ENCODE measurements around the gene ACAP2.

ACAP2 gene

GRCh38 chr3:195227871-195228270 is 214.9 kb downstream of the ACAP2 start:
- no peak for DNase-seq (ENCODE audit: extremely low read depth, low read depth)
- TF ChIP-seq CTCF (IDR thresholded peaks at IDR 0.05; ENCODE audit: low read depth, low read length) = no peak

- DNase-seq (ENCODE audit: extremely low read depth, low read depth) = no peak
- TF ChIP-seq CTCF (IDR thresholded peaks at IDR 0.05; ENCODE audit: low read depth, low read length) = peak; percentile 31
Observed at GRCh38 chr3:195226900-195227447, 215.8 kb downstream of the ACAP2 start.

DNA sequence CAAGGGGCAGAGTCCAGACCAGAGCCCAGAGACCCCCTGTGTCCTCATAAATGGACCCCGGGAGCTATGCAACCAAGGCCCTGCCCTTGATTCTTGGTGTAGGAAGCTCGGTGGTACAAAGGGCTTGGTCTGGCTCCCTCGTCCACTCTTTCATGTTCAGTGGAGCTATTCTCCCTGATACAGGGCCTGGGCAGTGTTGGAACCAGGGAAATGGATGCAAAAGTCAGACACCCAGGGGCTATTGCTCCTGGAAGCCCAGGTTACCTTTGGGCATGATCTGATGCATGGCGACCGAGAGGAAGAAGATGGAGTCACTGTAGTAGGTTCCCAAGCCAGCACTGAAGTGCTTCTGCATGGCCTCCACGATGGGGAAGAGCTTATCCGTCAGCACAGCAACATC is 216.4 kb downstream of the ACAP2 start:
- TF ChIP-seq CTCF (IDR thresholded peaks at IDR 0.05; ENCODE audit: low read depth, low read length) = no peak
- DNase-seq (ENCODE audit: extremely low read depth, low read depth) = no peak

- DNase-seq (ENCODE audit: extremely low read depth, low read depth) = no peak
Observed at GRCh38 chr3:195224980-195225580, 217.7 kb downstream of the ACAP2 start.

More at GRCh38 chr3:195224980-195225580, 217.7 kb downstream of the ACAP2 start:
- no peak for TF ChIP-seq CTCF (IDR thresholded peaks at IDR 0.05; ENCODE audit: low read depth, low read length)

Measured in AG09319 (cell line).